NCI-H526 (cell line): ENCODE results near the gene LRP3.
"Not testable (repeated sequence)": the region's sequence is repeated elsewhere in the genome, so short reads cannot be mapped to it uniquely, and the experiment has no call there.

Experiments used
- DNase-seq, 2 experiments: peaks; one replicate each; lab custom pipeline; 2025; lab: John Stamatoyannopoulos, UW

Gene LRP3

GRCh38 chr19:33202546-33203507 is 8.7 kb downstream of the LRP3 start:
- DNase-seq = no peak

- DNase-seq = no peak
These were observed 9.4 kb downstream of the LRP3 start for GRCh38 chr19:33203529-33203928.

- DNase-seq = no peak
These were observed 10.2 kb downstream of the LRP3 start for GRCh38 chr19:33204136-33204973.

- DNase-seq = no peak
These were observed 11.0 kb downstream of the LRP3 start for GRCh38 chr19:33205110-33205509.

- DNase-seq = no peak
These were observed 11.6 kb downstream of the LRP3 start for GRCh38 chr19:33205531-33206260.

- DNase-seq = no peak
These were observed 12.3 kb downstream of the LRP3 start for GRCh38 chr19:33206261-33207039.

DNA sequence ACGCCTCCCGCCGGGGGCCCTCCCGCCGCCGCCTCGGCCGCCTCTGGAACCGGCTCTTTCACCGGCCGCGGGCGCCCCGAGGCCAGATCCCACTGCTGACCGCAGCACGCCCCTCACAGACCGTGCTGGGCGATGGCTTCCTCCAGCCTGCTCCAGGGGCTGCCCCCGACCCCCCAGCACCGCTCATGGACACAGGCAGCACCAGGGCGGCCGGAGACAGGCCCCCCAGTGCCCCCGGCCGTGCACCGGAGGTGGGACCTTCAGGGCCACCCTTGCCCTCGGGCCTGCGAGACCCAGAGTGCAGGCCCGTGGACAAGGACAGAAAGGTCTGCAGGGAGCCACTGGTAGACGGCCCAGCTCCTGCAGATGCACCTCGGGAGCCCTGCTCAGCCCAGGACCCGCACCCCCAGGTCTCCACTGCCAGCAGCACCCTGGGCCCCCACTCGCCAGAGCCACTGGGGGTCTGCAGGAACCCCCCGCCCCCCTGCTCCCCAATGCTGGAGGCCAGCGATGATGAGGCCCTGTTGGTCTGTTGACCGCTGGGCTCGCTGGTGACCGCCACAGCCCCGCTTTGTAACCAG is 13.0 kb downstream of the LRP3 start:
- DNase-seq = no peak

GRCh38 chr19:33207903-33208302 is 13.8 kb downstream of the LRP3 start:
- no peak for DNase-seq

- no peak for DNase-seq
These were observed 14.3 kb downstream of the LRP3 start for GRCh38 chr19:33208371-33208895.

- no peak for DNase-seq
These were observed 15.0 kb downstream of the LRP3 start for GRCh38 chr19:33208904-33209849.

DNA sequence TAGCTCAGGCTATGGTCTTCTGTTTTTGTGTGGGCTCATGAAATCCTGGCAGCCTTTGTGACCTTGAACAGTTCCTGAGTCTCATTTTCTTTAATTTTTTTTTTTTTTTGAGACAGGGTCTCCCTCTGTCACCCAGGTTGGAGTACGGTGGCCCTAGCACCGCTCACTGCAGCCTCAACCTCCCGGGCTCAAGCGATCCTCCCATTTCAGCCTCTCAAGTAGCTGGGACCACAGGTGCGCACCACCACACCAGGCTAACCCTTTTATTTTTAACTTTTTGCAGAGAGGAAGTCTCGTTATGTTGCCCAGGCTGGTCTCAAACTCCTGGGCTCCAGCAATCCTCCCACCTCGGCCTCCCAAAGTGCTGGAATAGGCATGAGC is 15.7 kb downstream of the LRP3 start:
- DNase-seq = not testable (repeated sequence)

GRCh38 chr19:33210266-33210940 is 16.3 kb downstream of the LRP3 start:
- DNase-seq = no peak

- peak in 1 of 2 experiments; percentile 28 for DNase-seq
These were observed 17.8 kb downstream of the LRP3 start for GRCh38 chr19:33211794-33212435.

DNA sequence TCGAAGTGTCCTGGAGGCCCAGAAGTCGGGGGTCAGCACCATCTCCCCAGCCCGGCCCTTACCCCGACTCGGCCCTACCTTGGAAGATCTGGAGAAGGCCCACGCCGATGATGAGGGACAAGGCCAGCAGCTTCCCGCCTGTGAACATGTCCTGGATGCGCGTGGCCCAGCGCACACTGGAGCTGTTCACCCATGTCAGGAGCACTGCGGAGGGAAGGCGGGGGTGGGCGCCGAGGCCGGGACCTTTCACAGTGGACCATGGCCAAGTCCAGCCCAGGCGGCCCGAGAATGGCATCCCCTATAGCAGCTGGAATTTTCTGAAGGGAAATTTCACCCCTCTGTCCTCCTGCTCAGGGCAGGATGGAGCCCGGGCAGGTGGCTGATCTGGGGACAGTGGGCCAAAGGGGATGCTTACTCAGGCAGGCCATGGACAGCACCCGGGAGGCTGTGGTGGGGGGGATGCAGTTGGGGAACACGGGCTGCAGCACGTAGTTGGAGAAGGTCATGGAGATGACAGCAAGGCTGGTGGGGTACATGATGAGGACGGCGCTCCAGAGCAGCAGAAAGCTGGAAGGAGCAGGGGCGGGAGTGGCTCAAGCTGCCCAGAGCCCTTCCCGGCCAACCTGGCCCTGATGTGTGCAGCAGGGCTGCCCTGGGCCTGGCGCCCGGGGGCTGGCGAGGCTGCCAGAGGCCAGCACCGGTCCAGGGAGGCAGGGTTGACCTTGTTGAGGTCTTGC is 18.5 kb downstream of the LRP3 start:
- DNase-seq = no peak

DNA sequence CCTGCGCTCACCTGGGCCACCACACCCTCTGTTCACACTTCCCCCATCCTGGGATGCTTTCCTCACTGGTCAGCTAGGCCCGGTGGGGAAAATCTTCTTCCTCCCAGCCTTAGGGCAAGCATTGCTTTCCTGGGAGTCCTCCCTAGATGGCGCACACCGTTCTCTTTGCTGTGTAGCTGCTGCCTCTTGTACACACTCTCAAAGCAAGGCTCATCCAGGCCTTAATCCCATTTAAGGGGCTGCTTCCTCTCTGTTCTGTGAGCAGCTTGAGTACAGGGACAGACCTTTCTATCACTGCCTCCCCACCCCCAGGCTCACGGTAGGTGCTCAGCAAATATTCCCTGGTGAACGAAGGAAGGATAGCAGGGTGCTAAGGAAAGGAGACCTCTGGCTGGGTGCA is 20.5 kb downstream of the LRP3 start:
- peak; percentile 32 to 69 for DNase-seq

DNA sequence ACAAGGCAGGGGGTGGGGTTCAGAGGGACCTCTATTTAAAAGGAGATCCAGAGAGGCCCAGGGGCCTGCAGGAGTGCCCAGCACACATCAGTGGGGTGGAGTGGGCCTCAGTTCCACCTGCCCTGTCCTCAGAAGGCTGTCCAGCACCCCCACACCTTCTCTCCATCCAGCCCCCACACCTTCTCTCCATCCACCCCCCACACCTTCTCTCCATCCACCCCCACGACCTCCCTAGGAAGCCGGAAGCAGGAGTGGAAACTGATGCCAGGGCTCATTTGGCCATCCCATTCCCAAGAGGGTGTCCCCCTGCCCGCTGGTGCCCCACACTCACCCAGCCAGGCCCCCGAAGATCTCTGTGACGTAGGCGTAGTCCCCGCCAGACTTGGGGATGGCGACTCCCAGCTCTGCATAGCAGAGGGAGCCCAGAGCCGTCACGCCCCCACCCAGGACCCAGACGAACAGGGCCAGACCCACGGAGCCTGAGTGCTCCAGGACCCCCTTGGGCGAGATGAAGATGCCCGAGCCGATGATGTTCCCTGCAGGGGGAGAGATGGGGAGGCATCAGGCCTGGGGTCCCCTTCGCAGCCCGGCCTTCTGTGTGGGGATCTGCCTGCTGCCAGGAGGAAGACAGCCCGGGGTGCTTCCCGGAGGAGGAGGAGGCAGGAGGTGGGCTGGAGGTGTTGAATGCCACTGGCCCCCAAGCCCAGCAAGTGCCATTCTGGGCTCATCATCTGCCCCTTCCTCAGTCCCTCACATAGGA is 21.5 kb downstream of the LRP3 start:
- DNase-seq = no peak

GRCh38 chr19:33216198-33216830 is 22.2 kb downstream of the LRP3 start:
- DNase-seq = no peak
